Natural killer cell (primary cell): ENCODE results near the gene SEMA5A. TPM values are rescaled to one million over a fixed set of nuclear protein-coding genes. Genes with fewer than 3 reads are reported as not detected.

ENCODE experiments used
- ATAC-seq, 3 donors: fragments of 150-1000 bp in 2 of 3; fragments of 200-7000 bp in 1 of 3; cut with Tn5 transposase; 1 replicate in 1 of 3; 2 replicates in 2 of 3; pipeline ENCODE4 v1.10.0; 2021; ENCODE audit warnings: mild to moderate bottlenecking in 2 of 3, moderate library complexity in 2 of 3
- DNase-seq, 2 donors: peaks; one replicate each; pipeline versions ENCODE4 v3.0.0 to v3.0.0-alpha.2; 2013 to 2021; ENCODE audit warnings: mixed read lengths in 1 of 2
- H3K27ac ChIP-seq: one replicate; pipeline ENCODE4 v1.5.1; 2013; ENCODE audit warnings: mild to moderate bottlenecking, low read length
- H3K27me3 ChIP-seq: one replicate; pipeline ENCODE4 v1.6.1; 2013; ENCODE audit warnings: low read length; ENCODE audit not compliant: control insufficient read depth, insufficient read depth
- H3K36me3 ChIP-seq: one replicate; pipeline ENCODE4 v1.6.1; 2013; ENCODE audit warnings: low read length; ENCODE audit not compliant: control insufficient read depth, insufficient read depth
- H3K4me1 ChIP-seq: one replicate; pipeline ENCODE4 v1.6.1; 2013; ENCODE audit warnings: low read length; ENCODE audit not compliant: control insufficient read depth, insufficient read depth
- H3K4me3 ChIP-seq: one replicate; pipeline ENCODE4 v1.5.1; 2013; ENCODE audit warnings: low read length
- H3K9me3 ChIP-seq: one replicate; pipeline ENCODE4 v1.6.1; 2013; ENCODE audit warnings: low read length; ENCODE audit not compliant: control insufficient read depth, insufficient read depth
- H3K27ac Mint-ChIP-seq, 2 donors: one replicate each; pipeline ENCODE4 v1.8.0; 2022; ENCODE audit warnings: mild to moderate bottlenecking in 2 of 2, mixed read lengths in 2 of 2, moderate library complexity in 1 of 2
- H3K27me3 Mint-ChIP-seq, 2 donors: one replicate each; pipeline ENCODE4 v1.8.0; 2022; ENCODE audit warnings: low read depth in 2 of 2, mixed read lengths in 2 of 2
- H3K36me3 Mint-ChIP-seq: one replicate; pipeline ENCODE4 v1.8.0; 2022; ENCODE audit warnings: mixed read lengths
- H3K4me1 Mint-ChIP-seq, 2 donors: one replicate each; pipeline ENCODE4 v1.8.0; 2022; ENCODE audit warnings: mixed read lengths in 2 of 2
- H3K4me3 Mint-ChIP-seq: one replicate; pipeline ENCODE4 v1.8.0; 2022; ENCODE audit warnings: mild to moderate bottlenecking, moderate library complexity, mixed read lengths
- H3K9me3 Mint-ChIP-seq, 2 donors: one replicate each; pipeline ENCODE4 v1.8.0; 2022; ENCODE audit warnings: mixed read lengths in 2 of 2
- WGBS: methylation state at CpG from one replicate; pipeline ENCODE4 v1.1.7; 2013; ENCODE audit warnings: missing lambda C conversion rate; ENCODE audit not compliant: insufficient coverage; 5-methylcytosine and 5-hydroxymethylcytosine counted together
- intact Hi-C: fragments of 100-400 bp; cut with micrococcal nuclease; formaldehyde crosslinking; loops from one replicate; pipeline ENCODE4 v1.14.2; 2022
- total RNA-seq, 4 donors: library from RNA; stranded (reverse); fragments of 120-200 nt in 1 of 4; gene quantifications; one replicate each; pipeline versions ENCODE4 v1.2.3 to v1.2.4, GENCODE V29; 2013 to 2022
- TF ChIP-seq, protein P1 (sequence below): fragments of 200-600 bp; IDR thresholded peaks from one replicate; pipeline ENCODE4 v1.8.0; 2022; ENCODE audit warnings: antibody characterized with exemption

The SEMA5A gene
- total RNA-seq, 3 donors from 2014 or later (not counting 1 experiment from before 2014, with no cell fraction given), result 0.15 TPM; not detected in 2

DNA sequence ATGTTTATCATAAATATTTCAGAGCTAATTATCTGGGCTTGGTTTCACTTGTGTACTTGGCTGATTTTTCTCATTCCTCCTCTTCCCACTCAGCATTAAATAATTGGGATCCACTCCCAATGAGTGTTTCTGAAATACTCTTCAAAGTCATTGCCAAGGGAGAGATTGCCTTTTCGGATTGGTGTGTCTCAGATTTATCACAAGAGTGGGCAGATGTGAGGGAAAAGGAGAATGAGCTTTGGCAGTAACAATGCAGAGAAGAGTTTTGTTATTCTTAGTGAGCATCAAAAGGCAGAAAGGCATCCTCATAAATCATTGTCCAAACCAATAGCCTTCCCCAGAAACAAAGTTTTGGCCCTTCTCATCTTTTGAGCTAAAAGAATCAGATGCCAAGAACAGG is 79.2 kb downstream of the SEMA5A start:
- H3K36me3 ChIP-seq, result no peaks in the 10 kb centered on the region
- no peaks in the 10 kb centered on the region for H3K4me1 ChIP-seq
- Mint-ChIP-seq H3K27ac (no peak overlapping the region), H3K4me3 (no peak overlapping the region), H3K36me3 (no peaks in the 10 kb centered on the region), H3K27me3 (no peaks in the 10 kb centered on the region), H3K9me3 (peaks cover 6 to 9% of the 10 kb centered on the region in 2 donors), H3K4me1 (no peaks in the 10 kb centered on the region)
- no peaks in the 10 kb centered on the region for H3K9me3 ChIP-seq
- 93% methylated on average over 1 of the region's 1 CpG for WGBS
- H3K27ac ChIP-seq, result no peak overlapping the region
- ATAC-seq (no peak), DNase-seq (no peak)
- TF ChIP-seq, protein P1, sequence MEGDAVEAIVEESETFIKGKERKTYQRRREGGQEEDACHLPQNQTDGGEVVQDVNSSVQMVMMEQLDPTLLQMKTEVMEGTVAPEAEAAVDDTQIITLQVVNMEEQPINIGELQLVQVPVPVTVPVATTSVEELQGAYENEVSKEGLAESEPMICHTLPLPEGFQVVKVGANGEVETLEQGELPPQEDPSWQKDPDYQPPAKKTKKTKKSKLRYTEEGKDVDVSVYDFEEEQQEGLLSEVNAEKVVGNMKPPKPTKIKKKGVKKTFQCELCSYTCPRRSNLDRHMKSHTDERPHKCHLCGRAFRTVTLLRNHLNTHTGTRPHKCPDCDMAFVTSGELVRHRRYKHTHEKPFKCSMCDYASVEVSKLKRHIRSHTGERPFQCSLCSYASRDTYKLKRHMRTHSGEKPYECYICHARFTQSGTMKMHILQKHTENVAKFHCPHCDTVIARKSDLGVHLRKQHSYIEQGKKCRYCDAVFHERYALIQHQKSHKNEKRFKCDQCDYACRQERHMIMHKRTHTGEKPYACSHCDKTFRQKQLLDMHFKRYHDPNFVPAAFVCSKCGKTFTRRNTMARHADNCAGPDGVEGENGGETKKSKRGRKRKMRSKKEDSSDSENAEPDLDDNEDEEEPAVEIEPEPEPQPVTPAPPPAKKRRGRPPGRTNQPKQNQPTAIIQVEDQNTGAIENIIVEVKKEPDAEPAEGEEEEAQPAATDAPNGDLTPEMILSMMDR, result no peak
- no peak overlapping the region for H3K4me3 ChIP-seq
- intact Hi-C loops, result no loop called here
- no peaks in the 10 kb centered on the region for H3K27me3 ChIP-seq

DNA sequence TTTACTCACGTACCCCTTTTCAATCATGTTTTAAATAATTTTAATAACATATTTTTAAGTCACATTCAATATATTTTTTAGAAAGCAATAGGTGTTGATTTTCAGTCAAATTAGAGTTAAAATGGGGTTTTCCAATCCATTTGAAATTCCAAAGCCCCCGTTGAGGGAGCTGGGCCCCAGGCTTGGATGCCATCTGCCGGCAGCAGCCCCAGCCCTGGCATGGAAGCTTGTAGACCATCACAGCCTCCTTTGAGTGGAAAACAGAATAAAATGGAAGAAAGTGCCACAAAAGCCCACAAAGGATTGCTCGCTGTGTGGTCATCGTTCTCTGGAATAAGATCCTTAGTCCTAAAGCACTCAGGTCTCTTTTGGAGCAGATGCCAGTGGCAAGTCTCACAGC is 81.4 kb downstream of the SEMA5A start:
- intact Hi-C loops, result no loop called here

DNA sequence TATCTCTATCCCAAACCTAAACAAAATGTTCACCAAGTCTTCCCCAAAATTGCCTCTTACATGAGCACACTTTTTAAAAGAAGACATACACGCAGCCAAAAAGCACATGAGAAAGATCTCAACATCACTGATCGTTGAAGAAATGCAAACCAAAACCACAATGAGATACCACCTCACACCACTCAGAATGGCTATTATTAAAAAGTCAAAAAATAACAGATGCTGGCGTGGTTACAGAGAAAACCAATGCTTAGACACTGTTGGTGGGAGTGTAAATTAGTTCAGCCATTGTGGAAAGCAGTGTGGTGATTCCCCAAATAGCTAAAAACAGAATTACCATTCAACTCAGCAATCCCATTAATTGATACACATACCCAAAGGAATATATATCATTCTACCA is 83.8 kb downstream of the SEMA5A start:
- Histone ChIP-seq H3K4me1 (no peaks in the 10 kb centered on the region), H3K27ac (no peak overlapping the region), H3K4me3 (no peak overlapping the region), H3K36me3 (no peaks in the 10 kb centered on the region), H3K9me3 (peaks cover 7% of the 10 kb centered on the region), H3K27me3 (no peaks in the 10 kb centered on the region)
- no peak for DNase-seq
- no peak overlapping the region for H3K27ac Mint-ChIP-seq
- intact Hi-C loops, result no loop called here
- ATAC-seq, result no peak
- TF ChIP-seq, protein P1, result no peak
- H3K4me3 Mint-ChIP-seq, result no peak overlapping the region
- no peaks in the 10 kb centered on the region for H3K36me3 Mint-ChIP-seq
- H3K9me3 Mint-ChIP-seq, result peaks cover 7 to 9% of the 10 kb centered on the region in 2 donors
- H3K27me3 Mint-ChIP-seq, result no peaks in the 10 kb centered on the region
- no peaks in the 10 kb centered on the region for H3K4me1 Mint-ChIP-seq
- 53% methylated on average over 2 of the region's 3 CpGs for whole genome bisulfite sequencing

More for the DNA sequence above, 81.4 kb downstream of the SEMA5A start:
- Mint-ChIP-seq H3K27me3 (no peaks in the 10 kb centered on the region), H3K36me3 (no peaks in the 10 kb centered on the region), H3K4me1 (no peaks in the 10 kb centered on the region), H3K27ac (no peak overlapping the region), H3K4me3 (no peak overlapping the region), H3K9me3 (peaks cover 6 to 9% of the 10 kb centered on the region in 2 donors)
- no peaks in the 10 kb centered on the region for H3K9me3 ChIP-seq
- no peaks in the 10 kb centered on the region for H3K4me1 ChIP-seq
- no peaks in the 10 kb centered on the region for H3K36me3 ChIP-seq
- 92% methylated on average over 4 of the region's 5 CpGs for WGBS
- no peak overlapping the region for H3K4me3 ChIP-seq
- DNase-seq, result no peak
- no peaks in the 10 kb centered on the region for H3K27me3 ChIP-seq
- TF ChIP-seq, protein P1, result no peak
- H3K27ac ChIP-seq, result no peak overlapping the region
- ATAC-seq, result no peak

DNA sequence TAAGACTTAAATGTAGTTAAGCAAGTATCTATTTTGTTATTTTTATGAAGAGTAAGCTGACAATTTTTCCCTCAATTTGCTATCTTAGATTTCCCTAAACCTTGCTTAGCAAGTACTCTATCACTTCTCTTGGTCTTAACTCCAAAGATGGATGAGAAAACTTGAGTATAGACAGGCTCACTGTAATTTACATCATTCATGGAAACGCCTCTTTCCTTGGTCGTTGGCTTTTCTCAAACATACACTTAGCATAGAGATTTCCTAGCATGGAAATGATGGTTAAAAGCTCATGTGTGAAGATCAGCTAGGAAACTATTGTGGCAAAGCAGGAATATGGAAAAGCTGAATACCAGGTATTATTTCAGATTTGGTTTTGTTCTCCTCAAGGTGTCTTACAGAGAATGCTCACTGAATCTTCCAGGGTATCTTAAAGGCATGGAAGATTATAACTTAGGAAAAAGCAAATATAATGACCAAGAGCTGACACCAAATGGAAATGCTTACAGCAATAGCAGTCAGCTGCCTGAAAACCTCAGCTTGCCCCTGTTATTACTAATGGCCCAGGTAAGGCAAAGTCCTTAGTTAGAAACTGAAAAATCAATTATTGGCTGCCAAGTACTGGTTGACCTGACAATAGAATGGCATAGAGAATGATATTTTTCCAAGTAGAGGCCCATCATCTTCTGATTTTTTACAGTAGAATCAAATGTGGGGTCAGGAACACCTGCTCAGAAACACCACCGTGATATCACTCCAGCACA is 84.8 kb downstream of the SEMA5A start:
- no peak overlapping the region for H3K4me3 ChIP-seq
- WGBS, result 83% methylated on average over 1 of the region's 3 CpGs
- Mint-ChIP-seq H3K9me3 (peaks cover 10 to 11% of the 10 kb centered on the region in 2 donors), H3K36me3 (no peaks in the 10 kb centered on the region), H3K4me3 (no peak overlapping the region), H3K27ac (no peak overlapping the region), H3K4me1 (no peaks in the 10 kb centered on the region), H3K27me3 (no peaks in the 10 kb centered on the region)
- no peaks in the 10 kb centered on the region for H3K4me1 ChIP-seq
- DNase-seq (no peak), ATAC-seq (no peak)
- TF ChIP-seq, protein P1, result no peak
- intact Hi-C loops, result no loop called here
- no peak overlapping the region for H3K27ac ChIP-seq
- no peaks in the 10 kb centered on the region for H3K27me3 ChIP-seq
- no peaks in the 10 kb centered on the region for H3K36me3 ChIP-seq
- H3K9me3 ChIP-seq, result peaks cover 7% of the 10 kb centered on the region
